Activated T-helper 2 cell treated with anti-CD3 and anti-CD28 coated beads, Interferon-gamma antibody, Interleukin-2, Interleukin-4, amounts not matched to agents 10 μg/mL and 5 μg/mL and 100 μg/mL, durations not matched to agents 14 hours and 24 hours and 36 hours (primary cell): ENCODE results near the gene SLC26A9. TPM values are rescaled to one million over a fixed set of nuclear protein-coding genes. Genes with fewer than 3 reads are reported as not detected.

Source experiments
- DNase-seq: peaks from one replicate; pipeline ENCODE4 v3.0.0; 2021; ENCODE audit warnings: low spot score
- H3K27ac Mint-ChIP-seq: one replicate; pipeline ENCODE4 v1.8.0; 2021; ENCODE audit warnings: mixed read lengths
- H3K27me3 Mint-ChIP-seq: one replicate; pipeline ENCODE4 v1.8.0; 2021; ENCODE audit warnings: low read depth, mixed read lengths
- H3K36me3 Mint-ChIP-seq: one replicate; pipeline ENCODE4 v1.8.0; 2021; ENCODE audit warnings: low read depth, mixed read lengths
- H3K4me1 Mint-ChIP-seq: one replicate; pipeline ENCODE4 v1.8.0; 2021; ENCODE audit warnings: low read depth, mixed read lengths
- H3K4me3 Mint-ChIP-seq: one replicate; pipeline ENCODE4 v1.8.0; 2021; ENCODE audit warnings: low read depth, mild to moderate bottlenecking, moderate library complexity, mixed read lengths
- H3K9me3 Mint-ChIP-seq: one replicate; pipeline ENCODE4 v1.8.0; 2021; ENCODE audit warnings: mixed read lengths
- intact Hi-C: fragments of 100-400 bp; cut with micrococcal nuclease; formaldehyde crosslinking; loops from one replicate; pipeline ENCODE4 v1.15.1; 2023
- total RNA-seq: library from RNA; stranded (reverse); gene quantifications from 2 replicates; pipeline ENCODE4 v1.2.3, GENCODE V29; 2022

Gene SLC26A9
- total RNA-seq, 1 donor from 2014 or later = not detected

GRCh38 chr1:205925736-205926135 is 17.5 kb downstream of the SLC26A9 start:
- intact Hi-C loops = no loop called here
- Mint-ChIP-seq H3K27me3 (peaks cover 5% of the 10 kb centered on the region), H3K27ac (no peak overlapping the region), H3K4me3 (no peak overlapping the region), H3K36me3 (no peaks in the 10 kb centered on the region), H3K9me3 (no peaks in the 10 kb centered on the region), H3K4me1 (no peaks in the 10 kb centered on the region)
- no peak for DNase-seq

- Mint-ChIP-seq H3K27ac (no peak overlapping the region), H3K36me3 (no peaks in the 10 kb centered on the region), H3K4me1 (no peaks in the 10 kb centered on the region), H3K9me3 (no peaks in the 10 kb centered on the region), H3K27me3 (no peaks in the 10 kb centered on the region), H3K4me3 (no peak overlapping the region)
- intact Hi-C loops = no loop called here
- DNase-seq = no peak
Observed at GRCh38 chr1:205924460-205924790, 18.8 kb downstream of the SLC26A9 start.

- Mint-ChIP-seq H3K36me3 (no peaks in the 10 kb centered on the region), H3K4me1 (no peaks in the 10 kb centered on the region), H3K27me3 (no peaks in the 10 kb centered on the region), H3K9me3 (no peaks in the 10 kb centered on the region), H3K4me3 (no peak overlapping the region), H3K27ac (no peak overlapping the region)
- intact Hi-C loops = no loop called here
- DNase-seq = no peak
Observed at GRCh38 chr1:205923651-205924459, 19.4 kb downstream of the SLC26A9 start.

GRCh38 chr1:205922806-205923205 is 20.4 kb downstream of the SLC26A9 start:
- Mint-ChIP-seq H3K36me3 (no peaks in the 10 kb centered on the region), H3K4me3 (no peak overlapping the region), H3K27me3 (no peaks in the 10 kb centered on the region), H3K27ac (no peak overlapping the region), H3K4me1 (no peaks in the 10 kb centered on the region), H3K9me3 (no peaks in the 10 kb centered on the region)
- intact Hi-C loops = no loop called here
- no peak for DNase-seq

GRCh38 chr1:205922314-205922713 is 20.9 kb downstream of the SLC26A9 start:
- no peak for DNase-seq
- no peaks in the 10 kb centered on the region for H3K27me3 Mint-ChIP-seq
- no peak overlapping the region for H3K27ac Mint-ChIP-seq
- no peak overlapping the region for H3K4me3 Mint-ChIP-seq
- intact Hi-C loops = no loop called here
- no peaks in the 10 kb centered on the region for H3K36me3 Mint-ChIP-seq
- no peaks in the 10 kb centered on the region for H3K9me3 Mint-ChIP-seq
- no peaks in the 10 kb centered on the region for H3K4me1 Mint-ChIP-seq

- DNase-seq = no peak
- H3K27me3 Mint-ChIP-seq = no peaks in the 10 kb centered on the region
- intact Hi-C loops = no loop called here
- H3K27ac Mint-ChIP-seq = no peak overlapping the region
- H3K9me3 Mint-ChIP-seq = no peaks in the 10 kb centered on the region
- no peaks in the 10 kb centered on the region for H3K36me3 Mint-ChIP-seq
- no peaks in the 10 kb centered on the region for H3K4me1 Mint-ChIP-seq
- H3K4me3 Mint-ChIP-seq = no peak overlapping the region
Observed at GRCh38 chr1:205921570-205921909, 21.7 kb downstream of the SLC26A9 start.

- Mint-ChIP-seq H3K27me3 (no peaks in the 10 kb centered on the region), H3K36me3 (no peaks in the 10 kb centered on the region), H3K4me3 (no peak overlapping the region), H3K9me3 (no peaks in the 10 kb centered on the region), H3K4me1 (no peaks in the 10 kb centered on the region), H3K27ac (no peak overlapping the region)
- DNase-seq = no peak
- intact Hi-C loops = no loop called here
Observed at GRCh38 chr1:205920861-205921569, 22.2 kb downstream of the SLC26A9 start.

- intact Hi-C loops = no loop called here
- H3K27ac Mint-ChIP-seq = no peak overlapping the region
- no peak for DNase-seq
- H3K4me3 Mint-ChIP-seq = no peak overlapping the region
- H3K9me3 Mint-ChIP-seq = no peaks in the 10 kb centered on the region
- no peaks in the 10 kb centered on the region for H3K27me3 Mint-ChIP-seq
- H3K4me1 Mint-ChIP-seq = no peaks in the 10 kb centered on the region
- no peaks in the 10 kb centered on the region for H3K36me3 Mint-ChIP-seq
Observed at GRCh38 chr1:205920159-205920558, 23.1 kb downstream of the SLC26A9 start.

GRCh38 chr1:205918955-205919746 is 24.1 kb downstream of the SLC26A9 start:
- peak; percentile 54 for DNase-seq
- Mint-ChIP-seq H3K27me3 (no peaks in the 10 kb centered on the region), H3K36me3 (no peaks in the 10 kb centered on the region), H3K4me1 (no peaks in the 10 kb centered on the region), H3K9me3 (no peaks in the 10 kb centered on the region), H3K27ac (no peak overlapping the region), H3K4me3 (no peak overlapping the region)
- intact Hi-C loops = loop anchor here (1.0 to 10.0 kb wide), 4 partner anchors 58 to 264 kb away; no protein-coding TSS in a partner anchor

GRCh38 chr1:205917466-205918238 is 25.6 kb downstream of the SLC26A9 start:
- Mint-ChIP-seq H3K36me3 (no peaks in the 10 kb centered on the region), H3K27me3 (peaks cover 7% of the 10 kb centered on the region), H3K4me1 (no peaks in the 10 kb centered on the region), H3K4me3 (no peak overlapping the region), H3K9me3 (no peaks in the 10 kb centered on the region), H3K27ac (no peak overlapping the region)
- DNase-seq = no peak
- intact Hi-C loops = loop anchor here (5.0 to 10.0 kb wide), 2 partner anchors 125 to 263 kb away; no protein-coding TSS in a partner anchor

GRCh38 chr1:205916541-205916940 is 26.7 kb downstream of the SLC26A9 start:
- no peak for DNase-seq
- Mint-ChIP-seq H3K9me3 (no peaks in the 10 kb centered on the region), H3K27ac (no peak overlapping the region), H3K27me3 (peaks cover 13% of the 10 kb centered on the region), H3K36me3 (no peaks in the 10 kb centered on the region), H3K4me3 (no peak overlapping the region), H3K4me1 (no peaks in the 10 kb centered on the region)
- intact Hi-C loops = loop anchor here (5.0 to 10.0 kb wide), 2 partner anchors 124 to 262 kb away; no protein-coding TSS in a partner anchor

GRCh38 chr1:205915354-205915990 is 27.8 kb downstream of the SLC26A9 start:
- no peak for DNase-seq
- Mint-ChIP-seq H3K36me3 (no peaks in the 10 kb centered on the region), H3K27ac (no peak overlapping the region), H3K27me3 (peaks cover 17% of the 10 kb centered on the region), H3K9me3 (no peaks in the 10 kb centered on the region), H3K4me3 (no peak overlapping the region), H3K4me1 (no peaks in the 10 kb centered on the region)
- intact Hi-C loops = loop anchor here (5.0 to 10.0 kb wide), 2 partner anchors 123 to 261 kb away; no protein-coding TSS in a partner anchor
